ENCODE results near the gene MAGED1.
"Not testable (repeated sequence)": the region's sequence is repeated elsewhere in the genome, so short reads cannot be mapped to it uniquely, and the experiment has no call there.

MAGED1 gene

DNA sequence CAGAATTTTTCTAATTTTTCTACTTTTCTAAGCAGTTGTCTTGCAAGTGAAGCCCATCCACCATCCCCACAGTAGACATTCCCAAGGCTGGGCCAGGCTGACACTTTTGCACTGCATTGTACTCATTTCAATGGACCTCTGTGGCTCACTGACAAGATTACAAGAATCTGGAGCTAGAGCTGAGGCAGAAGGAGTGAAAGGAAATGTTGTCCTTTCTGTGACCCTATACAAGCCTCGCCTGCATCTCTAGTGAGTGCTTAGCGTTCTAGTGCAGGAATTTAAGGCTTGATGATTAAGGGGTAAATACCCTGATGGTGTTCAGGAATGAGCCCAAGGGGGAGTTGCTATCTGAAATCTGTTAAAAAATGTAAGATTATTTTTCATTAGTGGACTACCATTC is 6.3 kb downstream of the MAGED1 start:
- no peak for DNase-seq

DNA sequence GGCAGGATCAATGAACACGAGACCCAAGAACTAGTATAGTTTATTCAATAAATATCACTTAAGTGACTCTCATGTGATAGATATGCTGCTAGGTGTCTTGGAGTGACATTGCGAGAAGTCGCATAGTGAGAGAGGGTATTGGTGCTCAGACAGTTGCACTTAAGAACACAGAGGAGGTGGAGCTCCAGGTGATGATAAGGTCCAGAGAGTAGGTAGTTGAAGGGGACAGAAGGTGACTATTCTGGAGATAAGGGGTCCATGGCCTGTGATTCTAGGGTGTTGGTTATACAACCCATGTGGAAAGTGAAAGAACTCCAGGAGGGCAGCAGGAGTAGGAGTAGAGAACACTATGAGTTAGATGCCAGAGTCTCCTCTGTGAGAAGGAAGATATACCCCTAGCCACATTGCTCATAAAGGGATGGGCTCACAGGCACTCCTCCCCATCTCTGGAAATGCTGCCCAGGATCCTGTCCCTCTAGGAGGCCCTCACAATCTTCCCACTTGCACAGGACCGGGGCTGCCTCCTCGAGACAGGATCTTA is 9.2 kb downstream of the MAGED1 start:
- DNase-seq, result no peak

DNA sequence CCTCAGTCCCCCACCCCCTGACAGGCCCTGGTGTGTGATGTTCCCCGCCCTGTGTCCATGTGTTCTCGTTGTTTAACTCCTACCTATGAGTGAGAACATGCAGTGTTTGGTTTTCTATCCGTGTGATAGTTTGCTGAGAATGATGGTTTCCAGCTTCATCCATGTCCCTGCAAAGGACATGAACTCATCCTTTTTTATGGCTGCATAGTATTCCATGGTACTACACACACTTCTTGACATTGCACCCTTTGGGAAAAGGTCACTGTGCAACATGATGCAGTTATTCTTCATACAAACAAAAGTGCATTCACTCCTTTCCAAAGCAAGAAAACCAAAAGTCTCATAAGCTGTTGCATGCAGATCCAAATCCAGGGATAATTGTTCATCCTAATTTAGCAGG is 11.7 kb downstream of the MAGED1 start:
- DNase-seq, result not testable (repeated sequence)

DNA sequence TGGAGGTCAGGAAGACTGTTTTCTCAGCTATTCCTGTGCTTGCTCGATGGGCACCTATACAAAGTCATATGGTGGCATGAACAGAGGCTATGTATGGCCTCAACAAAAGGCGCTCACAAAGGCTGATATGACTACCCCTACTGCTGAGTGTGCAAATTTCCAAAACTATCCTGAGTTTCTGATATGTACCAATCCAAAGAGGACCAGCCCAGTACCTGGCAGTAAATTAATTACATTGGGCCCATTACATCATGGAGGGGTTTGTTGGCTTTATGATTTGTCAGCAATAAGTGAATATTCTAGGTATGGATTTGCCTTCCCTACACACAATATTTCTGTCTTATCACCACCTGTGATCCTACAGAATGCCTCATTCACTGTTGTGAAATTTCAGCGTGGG is 12.3 kb downstream of the MAGED1 start:
- no peak for DNase-seq

DNA sequence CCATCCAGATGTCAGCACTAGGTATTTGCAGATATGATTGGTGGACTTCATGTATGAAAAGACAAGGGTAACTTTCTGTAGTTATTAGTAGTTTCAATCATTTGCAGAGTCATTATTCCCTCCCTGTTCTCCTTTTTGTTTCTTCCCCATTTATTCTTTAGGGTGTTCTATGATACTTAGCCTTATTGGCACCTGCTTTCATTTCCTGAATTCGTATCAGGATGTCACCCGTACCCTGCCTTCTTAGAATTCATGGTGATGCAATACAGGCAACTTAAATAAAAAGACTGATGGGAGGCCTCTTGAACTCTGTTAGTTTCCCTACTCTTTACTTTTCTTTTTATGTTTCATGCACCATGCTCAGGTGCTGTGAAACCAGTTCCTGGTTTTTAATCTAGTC is 24.2 kb downstream of the MAGED1 start:
- no peak for DNase-seq

DNA sequence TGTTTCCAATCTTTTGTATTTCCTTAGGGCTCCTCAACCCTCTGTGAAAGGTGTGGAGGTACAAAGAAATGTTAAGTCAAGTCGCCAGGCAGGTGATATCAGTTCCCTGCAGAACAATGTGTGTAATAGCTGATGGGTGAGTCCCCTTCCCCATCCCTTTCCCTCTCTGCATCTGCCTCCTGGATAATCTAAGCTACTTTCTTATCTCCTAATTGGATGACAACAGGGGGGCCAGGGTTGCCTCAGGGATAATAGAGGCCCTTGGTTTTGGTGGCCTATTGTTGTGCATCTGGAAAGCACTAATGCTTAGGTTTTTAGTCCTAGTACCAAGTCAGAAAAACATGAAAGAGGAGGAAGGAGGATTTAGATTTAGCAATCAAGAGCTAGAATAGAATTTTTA is 29.1 kb downstream of the MAGED1 start:
- no peak for DNase-seq

DNA sequence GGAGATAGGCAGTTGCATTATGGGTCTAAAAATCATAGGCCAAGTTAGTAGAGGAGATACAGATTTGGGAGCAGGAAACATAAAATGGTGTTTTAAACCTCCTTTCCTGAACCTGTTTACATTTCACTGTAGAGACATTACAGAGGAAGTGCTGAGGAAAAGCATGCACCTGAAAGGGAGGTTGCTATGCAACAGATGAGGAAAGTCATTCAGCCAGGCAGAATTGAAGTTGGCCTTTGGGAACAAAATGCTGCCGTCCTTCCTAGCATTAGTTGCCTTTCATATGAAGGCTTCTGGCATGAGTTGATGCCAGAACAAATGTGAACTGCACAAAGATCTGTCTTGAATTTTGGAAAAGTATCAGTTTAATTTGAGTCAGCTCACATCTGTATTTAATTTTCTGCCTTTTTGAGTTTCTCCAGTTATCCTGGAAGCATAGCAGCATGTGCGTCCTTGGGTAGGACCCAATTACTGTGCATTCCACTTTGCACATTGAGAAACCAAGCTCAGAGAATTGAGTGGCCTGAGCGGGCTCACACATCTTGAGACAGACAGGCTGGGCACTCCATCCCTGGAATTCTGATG is 38.2 kb downstream of the MAGED1 start:
- no peak for DNase-seq

All from CD4-positive, alpha-beta T cell treated with Interleukin-12 subunit alpha and Interleukin-12 subunit beta, for 1 hour (primary cell).